Activated CD4-positive, alpha-beta T cell treated with anti-CD3 and anti-CD28 coated beads, Interleukin-10, Interleukin-2, amounts not matched to agents 100 ng/mL and 50 ng/mL, durations not matched to agents 16 hours and 8 hours (primary cell): Measurements from ENCODE around the gene POLD3.

Experiments used
- DNase-seq: peaks from one replicate; pipeline ENCODE4 v3.0.0-alpha.2; 2020

Gene POLD3

GRCh38 chr11:74592441-74593362, at the start of gene POLD3:
Gene POLD3 (plus strand): TSS chr11:74592582. CDS start chr11:74592659, 77 bp downstream.
- DNase-seq: peak; percentile 97

DNA sequence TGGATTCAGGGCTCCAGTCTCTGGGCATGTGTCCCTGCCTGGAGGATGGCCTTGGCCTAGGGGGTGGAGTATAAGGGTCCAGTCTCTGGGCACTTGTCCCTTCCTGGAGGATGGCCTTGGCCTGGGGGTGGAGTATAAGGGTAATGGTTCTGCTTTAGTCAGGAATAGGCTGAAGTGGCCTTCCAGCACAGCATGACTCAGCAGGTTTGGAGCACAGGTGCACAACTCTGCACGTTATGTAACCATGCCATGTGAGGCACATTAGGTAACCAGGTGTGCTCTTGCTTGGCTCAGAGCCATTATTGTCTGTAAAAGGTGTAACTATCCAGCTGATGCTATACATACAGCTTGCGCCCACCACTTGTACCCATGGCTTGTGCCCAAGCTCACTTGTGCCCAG, 48.4 kb upstream of the POLD3 start:
- DNase-seq: no peak

DNA sequence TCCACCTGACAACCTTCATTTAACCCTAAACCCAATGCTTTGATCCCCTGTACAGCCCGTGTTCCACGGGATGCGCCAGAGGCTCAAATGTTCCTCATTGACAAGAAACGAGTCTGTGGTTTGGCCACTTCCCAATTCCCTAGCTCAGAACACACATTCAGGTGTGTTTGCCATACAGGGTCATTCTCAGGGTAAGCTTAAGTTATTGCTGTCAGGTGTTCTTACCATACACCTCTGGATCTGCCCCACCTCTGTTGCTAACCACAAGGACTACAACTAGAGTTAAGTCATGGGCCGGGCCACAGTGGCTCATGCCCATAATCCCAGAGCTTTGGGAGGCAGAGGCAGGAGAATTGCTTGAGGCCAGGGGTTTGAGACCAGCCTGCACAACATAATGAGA, 45.6 kb upstream of the POLD3 start:
- DNase-seq: no peak

DNA sequence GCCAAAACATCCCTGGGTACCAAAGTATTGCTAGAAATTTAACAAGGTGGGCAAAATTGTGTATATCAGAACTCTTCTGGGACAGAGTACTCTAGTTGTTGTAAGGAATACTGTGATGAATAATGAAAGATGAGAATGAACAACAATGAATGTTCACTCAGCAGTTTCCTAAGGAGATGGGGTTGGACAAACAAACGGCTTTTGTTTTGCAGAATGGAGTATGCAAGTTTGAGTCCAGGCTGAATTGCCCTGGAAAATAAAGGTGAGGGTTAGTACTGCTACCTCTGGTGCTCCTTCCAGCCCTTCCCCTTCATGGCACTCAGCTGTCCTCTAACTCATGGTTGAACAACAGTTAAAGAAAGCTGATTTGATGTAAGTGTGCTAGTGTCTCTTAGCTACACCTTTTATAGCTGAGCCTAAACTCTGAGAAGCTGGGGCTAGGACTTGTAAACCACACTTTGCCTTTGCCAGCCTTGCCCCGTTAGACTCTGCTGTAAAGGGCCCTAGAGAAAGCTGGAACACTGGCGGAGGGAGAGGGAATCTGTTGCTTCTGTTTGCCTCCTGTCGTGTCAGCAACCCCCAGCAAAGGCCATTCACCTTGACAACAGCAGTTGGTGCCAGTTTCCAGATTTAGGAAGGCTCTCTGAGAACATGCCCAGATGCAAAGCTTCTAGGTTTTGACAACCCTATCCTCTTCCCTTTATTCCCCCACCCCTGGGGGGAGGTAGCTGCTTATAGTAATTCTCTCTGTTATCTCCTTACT, 41.2 kb upstream of the POLD3 start:
- no peak for DNase-seq

GRCh38 chr11:74551754-74552145, 40.6 kb upstream of the POLD3 start:
- DNase-seq: no peak

- no peak for DNase-seq
Measured at GRCh38 chr11:74557526-74557925, 34.9 kb upstream of the POLD3 start.

DNA sequence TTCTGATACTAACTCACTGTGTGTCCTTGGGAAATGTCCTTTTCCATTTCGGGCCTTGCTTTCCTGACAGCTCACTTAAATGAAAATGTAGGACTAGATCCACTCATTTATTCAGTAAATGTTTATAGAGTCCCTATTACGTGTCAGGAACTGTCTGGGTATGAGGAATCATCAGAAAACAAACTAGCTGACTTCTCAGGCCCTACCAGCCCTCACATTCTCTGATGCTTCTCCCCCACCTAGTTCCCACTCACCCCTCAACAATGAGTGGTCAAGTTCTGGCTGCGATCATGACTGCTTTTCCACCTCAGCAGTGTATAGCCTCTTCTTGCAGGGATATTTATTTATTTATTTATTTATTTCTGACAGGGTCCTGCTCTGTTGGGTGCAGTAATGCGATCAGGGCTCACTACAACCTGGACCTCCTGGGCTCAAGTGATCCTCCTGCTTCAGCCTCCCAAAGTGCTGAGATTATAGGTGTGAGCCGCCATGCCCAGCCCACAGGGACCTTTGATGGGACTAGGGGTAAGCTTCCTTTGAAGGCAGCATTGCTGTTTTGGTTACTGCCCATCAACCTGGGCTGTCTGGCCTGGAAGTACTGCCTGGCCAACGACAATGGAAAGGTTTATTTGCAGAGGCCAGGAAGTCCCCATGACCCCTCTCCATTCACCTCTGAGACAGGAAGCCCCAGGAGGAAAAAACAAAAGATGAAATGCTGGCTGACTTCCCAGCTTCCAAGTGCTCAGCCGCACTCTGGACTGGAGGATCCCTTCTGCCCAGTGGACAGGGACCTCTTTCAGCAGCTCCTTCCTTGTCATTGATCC, 33.1 kb upstream of the POLD3 start:
- no peak for DNase-seq

DNA sequence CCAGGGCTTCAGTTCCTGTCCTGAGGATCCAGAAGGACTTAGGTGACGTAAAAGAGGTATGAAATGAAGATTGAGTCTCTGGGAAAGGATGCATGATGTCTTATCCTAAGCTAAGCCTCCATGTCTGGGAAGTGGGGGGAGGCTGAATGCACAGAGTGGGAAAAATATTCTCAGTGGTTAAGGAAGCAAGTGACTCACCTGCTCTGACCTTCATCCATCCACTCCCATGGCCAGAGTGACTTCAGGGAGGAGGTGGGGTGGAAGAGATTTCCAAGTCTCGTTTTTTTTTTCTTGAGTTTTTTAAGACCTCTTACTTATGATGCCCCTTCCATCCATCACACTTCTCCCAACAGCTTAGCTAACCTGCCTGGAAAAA, 32.5 kb upstream of the POLD3 start:
- DNase-seq: no peak

GRCh38 chr11:74566146-74566960, 26.0 kb upstream of the POLD3 start:
- DNase-seq: no peak

DNA sequence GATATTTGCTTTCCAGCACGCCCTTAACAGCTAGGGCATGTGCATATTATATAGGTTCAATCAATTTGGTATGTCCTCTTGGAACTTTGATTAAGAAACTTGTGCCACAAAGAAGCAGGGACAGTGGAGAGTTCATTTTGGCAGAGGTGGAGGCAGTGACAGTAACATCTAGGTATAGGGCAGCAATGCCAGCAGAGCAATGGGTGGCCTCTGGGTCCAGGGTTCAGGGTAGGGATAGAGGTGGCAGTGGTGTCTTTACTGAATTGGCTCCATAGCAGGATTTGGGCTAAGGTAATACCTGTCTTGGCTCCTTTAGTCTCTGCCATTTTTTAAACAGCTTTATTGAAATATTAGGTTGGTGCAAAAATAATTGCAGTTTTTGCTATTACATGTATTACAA, 24.4 kb upstream of the POLD3 start:
- DNase-seq: no peak

GRCh38 chr11:74570266-74571061, 21.9 kb upstream of the POLD3 start:
- peak; percentile 43 for DNase-seq

DNA sequence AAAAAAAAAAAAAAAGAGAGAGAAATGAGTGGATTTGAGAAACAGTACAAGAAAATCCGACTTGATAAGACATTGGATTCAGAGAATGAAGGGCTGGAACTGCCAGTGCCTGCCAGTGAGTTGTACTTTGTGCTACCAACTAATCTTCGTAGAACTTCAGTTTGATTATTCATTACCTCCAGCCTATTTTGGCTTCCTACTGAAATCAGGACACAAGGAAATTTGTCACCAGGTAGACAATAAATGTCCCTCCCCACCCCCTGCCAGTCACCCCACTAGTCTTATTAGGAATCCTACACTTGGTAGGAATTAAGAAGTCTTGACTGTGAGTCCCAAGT, 21.4 kb upstream of the POLD3 start:
- no peak for DNase-seq

- no peak for DNase-seq
Measured at GRCh38 chr11:74572349-74572748, 20.0 kb upstream of the POLD3 start.

GRCh38 chr11:74574563-74574962, 17.8 kb upstream of the POLD3 start:
- DNase-seq: no peak

GRCh38 chr11:74575999-74576398, 16.4 kb upstream of the POLD3 start:
- no peak for DNase-seq

- no peak for DNase-seq
Measured at GRCh38 chr11:74577181-74577580, 15.2 kb upstream of the POLD3 start.

DNA sequence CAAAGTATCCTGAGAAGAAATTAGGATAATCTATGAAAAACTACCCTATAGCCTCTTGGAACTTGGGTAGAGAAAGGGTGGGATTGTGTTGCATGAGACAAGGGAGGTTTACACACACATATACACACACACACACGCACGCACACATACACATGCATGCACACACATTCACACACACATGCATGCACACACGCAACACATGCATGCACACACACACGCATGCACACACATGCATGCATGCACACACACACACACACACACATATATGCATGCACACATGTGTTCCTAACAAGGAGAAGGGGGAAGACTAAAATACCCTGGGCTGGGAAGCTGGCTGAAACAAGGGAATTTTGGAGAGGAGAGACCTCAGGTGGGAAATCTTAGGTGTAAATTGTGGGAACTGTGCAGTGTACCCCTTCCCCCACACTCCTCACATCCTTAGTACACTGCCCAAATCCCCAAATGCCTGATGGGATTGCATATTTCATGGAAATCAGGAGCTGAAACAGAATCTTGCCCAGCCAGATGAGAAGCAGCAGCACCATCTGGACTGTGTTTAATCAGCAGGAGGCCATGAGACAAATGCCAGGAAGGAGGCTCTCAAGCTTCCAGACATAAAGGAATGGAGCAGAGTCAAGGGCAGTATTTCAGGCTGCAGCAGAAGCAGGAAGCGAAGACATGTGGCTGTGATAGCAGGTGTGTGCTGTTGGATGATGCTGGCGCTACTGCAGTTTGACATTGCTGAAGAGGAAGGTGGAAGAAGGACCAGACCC, 14.6 kb upstream of the POLD3 start:
- no peak for DNase-seq

GRCh38 chr11:74579577-74580270, 12.7 kb upstream of the POLD3 start:
- no peak for DNase-seq

DNA sequence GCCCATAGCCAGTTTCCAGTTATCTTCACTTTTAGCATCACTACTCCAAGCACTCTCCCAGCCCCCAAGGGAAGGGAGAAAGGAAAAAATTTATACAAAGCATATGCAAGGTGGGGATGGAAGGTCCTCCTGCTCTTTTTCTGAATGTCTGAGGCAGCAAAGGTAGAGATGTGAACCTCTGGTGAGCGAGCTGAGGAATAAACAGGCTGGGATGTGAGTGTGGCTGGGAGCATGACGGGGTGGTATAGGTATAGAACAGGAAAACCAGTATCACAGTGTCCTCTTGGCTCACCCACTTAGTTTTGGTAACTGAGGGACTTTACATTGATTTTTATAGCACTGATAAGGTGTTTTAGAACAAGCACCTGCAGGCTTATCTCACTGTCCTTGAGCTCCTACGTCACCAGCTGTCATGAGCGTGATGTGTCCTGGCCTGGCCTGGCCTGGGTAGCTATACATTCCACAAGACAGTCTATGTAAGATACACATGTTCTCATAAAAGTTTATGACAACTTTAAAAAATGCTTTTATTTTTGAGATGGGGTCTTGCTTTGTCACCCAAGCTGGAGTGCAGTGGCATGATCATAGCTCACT, 10.3 kb upstream of the POLD3 start:
- no peak for DNase-seq
